K562 (cell line): Measurements from ENCODE around the gene PSMB10.

Source experiments
- FOXM1 ChIP-seq, 2 experiments: fragments of 450-650 bp in 1 of 2; sonication (generic) in 1 of 2; formaldehyde crosslinking in 1 of 2; IDR thresholded peaks; 2 replicates each; pipeline versions ENCODE4 v1.6.1 to v1.9.0; 2017 to 2022; ENCODE audit warnings: low read depth in 2 of 2, mild to moderate bottlenecking in 2 of 2, missing genetic modification reagents in 1 of 2, moderate library complexity in 1 of 2
- POLR2AphosphoS5 ChIP-seq: IDR thresholded peaks from 2 replicates; pipeline ENCODE4 v1.6.1; 2011; ENCODE audit warnings: mild to moderate bottlenecking, low read depth, low read length, moderate library complexity; ENCODE audit not compliant: control insufficient read depth, insufficient read depth
- SP1 ChIP-seq: sonication (generic); formaldehyde crosslinking; IDR thresholded peaks from 2 replicates; pipeline ENCODE4 v1.8.1; 2022; ENCODE audit warnings: mild to moderate bottlenecking, missing genetic modification reagents

- no peak for TF ChIP-seq POLR2AphosphoS5
- TF ChIP-seq FOXM1 (IDR thresholded peaks at IDR 0.05; ENCODE audit: low read depth) = no peak
- TF ChIP-seq FOXM1 (CRISPR knock-in tag; IDR thresholded peaks at IDR 0.05; ENCODE audit: low read depth) = no peak
- no peak for TF ChIP-seq SP1
Measured at GRCh38 chr16:67885545-67885944, 51.1 kb downstream of the PSMB10 start.
